Immature natural killer cell (primary cell): ENCODE measurements around the gene DVL1. TPM values are rescaled to one million over a fixed set of nuclear protein-coding genes. Genes with fewer than 3 reads are reported as not detected.

Source experiments
- DNase-seq, 3 donors: peaks; one replicate each; pipeline ENCODE4 v3.0.0; 2022; ENCODE audit warnings: mixed read lengths in 1 of 3
- H3K27ac Mint-ChIP-seq, 6 donors: one replicate each; pipeline ENCODE4 v1.8.0; 2020; ENCODE audit warnings: mixed read lengths in 6 of 6, mild to moderate bottlenecking in 5 of 6, inconsistent platforms in 4 of 6, moderate library complexity in 3 of 6
- H3K27me3 Mint-ChIP-seq, 3 donors: one replicate each; pipeline ENCODE4 v1.8.0; 2020 to 2021; ENCODE audit warnings: low read depth in 3 of 3, mild to moderate bottlenecking in 3 of 3, mixed read lengths in 3 of 3, moderate library complexity in 3 of 3, inconsistent platforms in 1 of 3
- H3K36me3 Mint-ChIP-seq, 3 donors: one replicate each; pipeline ENCODE4 v1.8.0; 2020; ENCODE audit warnings: mixed read lengths in 3 of 3, inconsistent platforms in 2 of 3, mild to moderate bottlenecking in 2 of 3
- H3K4me1 Mint-ChIP-seq, 2 donors: one replicate each; pipeline ENCODE4 v1.8.0; 2020; ENCODE audit warnings: inconsistent platforms in 2 of 2, mild to moderate bottlenecking in 2 of 2, mixed read lengths in 2 of 2, moderate library complexity in 1 of 2
- H3K4me3 Mint-ChIP-seq, 5 donors: one replicate each; pipeline ENCODE4 v1.8.0; 2020; ENCODE audit warnings: mild to moderate bottlenecking in 5 of 5, mixed read lengths in 5 of 5, inconsistent platforms in 3 of 5, moderate library complexity in 3 of 5
- H3K9me3 Mint-ChIP-seq, 6 donors: one replicate each; pipeline ENCODE4 v1.8.0; 2020; ENCODE audit warnings: mild to moderate bottlenecking in 6 of 6, mixed read lengths in 6 of 6, inconsistent platforms in 4 of 6, moderate library complexity in 3 of 6
- polyA plus RNA-seq, 3 donors: library from polyadenylated mRNA; unstranded; fragments of 300-500 nt; fragmentation: Illumina TruSeq; gene quantifications; one replicate each; pipeline ENCODE4 v1.2.3, GENCODE V29; 2021

DVL1 gene
- polyA plus RNA-seq, 3 donors from 2014 or later, result 0.78 to 1.5 (median 1.4) TPM

GRCh38 chr1:1309251-1310108 is 39.7 kb downstream of the DVL1 start:
- H3K4me1 Mint-ChIP-seq, result peaks cover 15 to 18% of the 10 kb centered on the region in 2 donors
- no peaks in the 10 kb centered on the region for H3K36me3 Mint-ChIP-seq
- DNase-seq, result no peak
- H3K9me3 Mint-ChIP-seq, result no peaks in the 10 kb centered on the region
- peaks cover 5 to 11% (median 10%) of the 10 kb centered on the region in 3 donors for H3K27me3 Mint-ChIP-seq
- peak overlapping the region; percentile 30 to 65 (median 64) for H3K4me3 Mint-ChIP-seq
- peak overlapping the region in 2 of 6 donors; percentile 35 to 55 for H3K27ac Mint-ChIP-seq

GRCh38 chr1:1308756-1309250 is 40.4 kb downstream of the DVL1 start:
- H3K4me3 Mint-ChIP-seq, result peak overlapping the region; percentile 76 to 89 (median 81)
- peaks cover 15 to 18% of the 10 kb centered on the region in 2 donors for H3K4me1 Mint-ChIP-seq
- no peaks in the 10 kb centered on the region for H3K9me3 Mint-ChIP-seq
- H3K27ac Mint-ChIP-seq, result peak overlapping the region in 5 of 6 donors; percentile 62 to 89 (median 84)
- no peak for DNase-seq
- no peaks in the 10 kb centered on the region for H3K36me3 Mint-ChIP-seq
- H3K27me3 Mint-ChIP-seq, result peaks cover 5 to 11% (median 10%) of the 10 kb centered on the region in 3 donors

DNA sequence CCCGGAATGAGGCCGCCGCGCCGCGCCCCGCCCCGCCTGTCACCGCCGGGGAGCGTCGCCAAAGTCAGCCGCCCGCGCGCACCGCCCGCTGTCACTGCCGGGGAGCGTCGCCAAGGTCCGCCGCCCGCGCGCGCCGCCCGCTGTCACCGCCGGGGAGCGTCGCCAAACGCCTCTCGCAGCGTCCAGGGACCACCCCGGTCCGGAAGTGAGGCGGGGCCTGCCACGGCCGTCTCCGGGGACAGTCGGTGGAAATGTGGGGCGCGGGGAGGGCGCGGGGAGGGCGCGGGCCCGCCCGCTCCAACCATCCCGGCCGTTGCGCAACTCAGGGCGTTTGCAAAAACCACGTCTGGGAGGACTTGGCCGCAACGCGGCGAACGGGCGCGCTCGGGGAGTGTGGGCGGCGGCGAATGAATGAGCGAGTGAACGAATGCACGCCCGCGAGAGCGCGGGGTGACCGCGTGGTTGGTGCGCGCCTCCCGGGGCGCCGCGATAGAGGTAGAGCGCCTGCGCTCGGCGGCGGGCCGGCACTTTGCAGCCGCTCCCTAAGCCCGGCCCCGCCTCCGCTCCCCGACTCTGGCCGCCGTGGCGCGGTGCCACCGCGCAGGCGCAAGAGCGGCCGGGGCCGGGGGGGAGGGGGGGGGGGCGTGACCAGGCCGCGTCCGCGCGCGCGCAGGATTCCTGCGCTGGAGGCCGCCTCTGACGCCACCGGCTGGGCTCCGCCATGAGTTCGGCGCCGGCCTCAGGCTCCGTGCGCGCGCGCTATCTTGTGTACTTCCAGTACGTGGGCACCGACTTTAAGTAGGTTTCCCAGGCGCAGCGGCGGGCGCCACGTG is 41.1 kb downstream of the DVL1 start, which contains the start of the genes ACAP3 and PUSL1:
ACAP3 (minus strand) TSS at position 8 of the 833 bp plus-strand sequence. CDS start 115 bp downstream, outside the sequence.
PUSL1 (plus strand) TSS at position 675 of the 833 bp plus-strand sequence; CDS start at position 722, 47 bp downstream.
- H3K36me3 Mint-ChIP-seq, result no peaks in the 10 kb centered on the region
- H3K4me1 Mint-ChIP-seq, result peaks cover 15 to 18% of the 10 kb centered on the region in 2 donors
- peak within 1 kb of the TSS; percentile 80 to 89 (median 82) for H3K4me3 Mint-ChIP-seq
- peaks cover 5 to 11% (median 10%) of the 10 kb centered on the region in 3 donors for H3K27me3 Mint-ChIP-seq
- H3K27ac Mint-ChIP-seq, result peak within 1 kb of the TSS; percentile 62 to 89 (median 82)
- DNase-seq, result peak; percentile 91 to 94 (median 93)
- no peaks in the 10 kb centered on the region for H3K9me3 Mint-ChIP-seq

GRCh38 chr1:1307261-1307922 is 41.8 kb downstream of the DVL1 start:
- peaks cover 5 to 11% (median 10%) of the 10 kb centered on the region in 3 donors for H3K27me3 Mint-ChIP-seq
- peaks cover 15 to 18% of the 10 kb centered on the region in 2 donors for H3K4me1 Mint-ChIP-seq
- no peak for DNase-seq
- H3K27ac Mint-ChIP-seq, result peak overlapping the region; percentile 60 to 81 (median 76)
- peak overlapping the region; percentile 78 to 88 (median 82) for H3K4me3 Mint-ChIP-seq
- no peaks in the 10 kb centered on the region for H3K36me3 Mint-ChIP-seq
- H3K9me3 Mint-ChIP-seq, result no peaks in the 10 kb centered on the region

DNA sequence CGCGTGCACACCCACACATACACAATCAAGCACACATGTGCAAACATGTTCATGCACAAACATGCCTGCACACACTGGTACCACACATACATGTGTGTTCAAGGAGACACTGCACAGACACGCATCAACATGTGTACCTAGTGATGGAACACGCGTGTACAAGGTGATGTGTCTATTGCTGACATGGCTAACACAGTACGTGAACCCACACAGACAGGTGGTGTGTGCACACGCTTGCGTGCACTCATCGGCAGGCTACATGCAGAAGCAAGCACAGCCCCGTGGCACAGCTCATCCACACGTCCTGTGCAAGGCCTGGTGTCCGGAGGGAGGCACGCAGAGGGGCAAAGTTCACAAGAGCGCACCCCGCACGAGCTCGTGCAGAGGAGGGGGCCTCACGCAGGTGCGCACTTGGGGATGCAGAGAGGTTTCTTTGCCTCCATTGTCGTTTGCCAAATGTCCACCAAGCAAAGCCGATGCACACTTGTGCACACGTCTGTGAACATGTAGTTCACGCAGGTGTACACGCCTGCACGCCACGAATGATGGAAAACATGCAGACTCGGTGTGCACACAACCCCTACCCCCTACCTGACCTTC is 42.5 kb downstream of the DVL1 start:
- Mint-ChIP-seq H3K27me3 (peaks cover 5 to 11% (median 10%) of the 10 kb centered on the region in 3 donors), H3K4me1 (peaks cover 15 to 18% of the 10 kb centered on the region in 2 donors), H3K36me3 (no peaks in the 10 kb centered on the region), H3K27ac (peak overlapping the region; percentile 60 to 81 (median 76)), H3K4me3 (peak overlapping the region; percentile 78 to 88 (median 82)), H3K9me3 (no peaks in the 10 kb centered on the region)
- no peak for DNase-seq

DNA sequence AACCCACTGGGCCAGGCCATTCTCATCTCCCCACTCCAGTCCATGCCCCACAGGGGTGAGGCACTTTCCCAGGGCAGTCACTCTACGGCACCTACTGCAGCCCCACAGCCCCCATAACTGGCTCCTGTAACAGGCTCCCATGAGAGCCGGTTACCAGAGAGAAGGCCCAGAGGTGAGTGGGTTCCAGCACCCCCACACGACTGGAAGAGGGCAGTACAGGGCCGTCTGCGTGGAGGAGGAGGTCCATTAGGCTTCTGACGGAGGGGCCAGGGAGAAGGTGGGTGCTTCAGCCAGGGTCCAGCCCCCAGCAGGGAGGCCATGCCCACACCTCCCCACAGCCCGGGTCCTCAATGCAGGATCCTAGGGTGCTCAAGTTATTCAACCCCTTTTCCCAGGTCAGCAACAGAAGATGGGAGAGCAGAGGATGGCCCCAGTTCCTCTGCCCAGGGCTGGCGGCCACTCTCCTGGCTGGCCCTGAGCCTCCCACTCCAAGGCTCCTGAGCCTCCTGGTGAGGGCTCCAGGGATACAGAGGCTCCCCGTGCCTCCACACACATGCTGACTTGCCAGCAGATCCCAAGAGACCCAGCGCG is 43.1 kb downstream of the DVL1 start:
- no peaks in the 10 kb centered on the region for H3K36me3 Mint-ChIP-seq
- H3K27me3 Mint-ChIP-seq, result peaks cover 5 to 11% (median 10%) of the 10 kb centered on the region in 3 donors
- H3K9me3 Mint-ChIP-seq, result no peaks in the 10 kb centered on the region
- H3K4me1 Mint-ChIP-seq, result peaks cover 15 to 18% of the 10 kb centered on the region in 2 donors
- peak overlapping the region; percentile 20 to 81 (median 69) for H3K27ac Mint-ChIP-seq
- DNase-seq, result no peak
- peak overlapping the region; percentile 78 to 88 (median 82) for H3K4me3 Mint-ChIP-seq

DNA sequence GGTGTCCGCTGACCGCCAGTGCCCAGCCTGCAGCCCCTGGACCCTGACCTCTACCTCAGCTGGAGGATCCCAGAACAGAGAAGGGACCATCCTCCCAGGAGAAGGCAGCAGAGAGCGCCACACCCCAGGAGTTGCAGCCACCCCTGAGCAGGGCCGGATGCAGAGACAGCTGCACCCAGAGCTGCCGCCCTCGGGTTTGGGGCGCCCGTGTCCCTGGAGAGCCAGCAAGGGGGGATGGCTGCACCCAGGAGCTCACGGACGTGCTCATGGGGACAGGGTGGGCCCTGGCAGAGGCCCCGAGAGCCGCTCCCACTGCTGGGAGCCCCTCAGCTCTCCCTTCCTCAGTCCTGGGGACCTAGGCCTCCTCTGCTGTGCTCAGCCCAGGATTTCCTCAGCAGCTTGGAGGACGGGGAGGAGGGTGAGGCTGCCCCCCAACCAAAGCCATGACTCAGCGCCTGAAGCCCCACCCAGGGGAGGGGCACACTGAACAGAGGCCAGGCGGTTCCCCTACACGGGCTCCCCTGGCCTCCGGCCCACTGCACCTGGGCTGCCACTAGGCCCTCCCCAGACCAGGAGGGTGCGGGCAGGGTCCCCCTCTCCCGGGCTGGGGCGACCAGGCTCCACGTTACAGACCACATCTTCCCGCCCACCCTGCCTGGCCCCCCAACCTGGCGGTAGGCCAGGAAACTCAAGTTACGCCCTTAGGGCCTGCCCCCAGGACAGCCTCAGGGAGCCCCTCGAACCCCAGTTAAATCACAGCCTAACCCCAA is 43.7 kb downstream of the DVL1 start:
- Mint-ChIP-seq H3K4me1 (peaks cover 15 to 18% of the 10 kb centered on the region in 2 donors), H3K4me3 (peak overlapping the region; percentile 78 to 88 (median 82)), H3K27ac (peak overlapping the region in 4 of 6 donors; percentile 60 to 81 (median 76)), H3K9me3 (no peaks in the 10 kb centered on the region), H3K36me3 (no peaks in the 10 kb centered on the region), H3K27me3 (peaks cover 5 to 12% (median 11%) of the 10 kb centered on the region in 3 donors)
- peak in 1 of 3 donors; percentile 40 for DNase-seq

- DNase-seq, result no peak
- Mint-ChIP-seq H3K4me3 (peak overlapping the region in 2 of 5 donors; percentile 13 to 41), H3K9me3 (no peaks in the 10 kb centered on the region), H3K27ac (peak overlapping the region in 1 of 6 donors; percentile 29), H3K4me1 (peaks cover 15 to 18% of the 10 kb centered on the region in 2 donors), H3K36me3 (no peaks in the 10 kb centered on the region), H3K27me3 (peaks cover 2 to 12% (median 11%) of the 10 kb centered on the region in 3 donors)
Measured at GRCh38 chr1:1304331-1305299, 44.6 kb downstream of the DVL1 start.

DNA sequence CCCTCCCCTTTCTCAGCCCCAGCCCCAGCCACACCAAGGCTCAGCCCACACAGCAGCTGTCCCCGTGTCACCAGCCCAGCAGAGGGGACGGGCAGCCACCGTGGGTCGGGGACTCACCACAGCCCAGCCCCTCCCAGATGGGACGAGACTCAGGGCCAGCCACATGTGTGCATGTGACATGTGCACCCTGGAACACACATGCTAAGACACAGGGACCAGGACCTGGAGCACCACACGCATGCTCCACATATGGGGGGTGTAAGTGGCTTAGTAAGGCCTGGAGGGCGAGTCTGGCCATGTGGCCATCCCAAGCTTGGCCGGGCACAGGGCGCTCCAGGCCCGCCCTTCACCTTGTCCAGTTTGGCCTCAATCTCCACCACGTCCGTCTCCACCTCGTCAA is 45.5 kb downstream of the DVL1 start:
- H3K4me3 Mint-ChIP-seq, result no peak overlapping the region
- no peak overlapping the region for H3K27ac Mint-ChIP-seq
- DNase-seq, result no peak
- peaks cover 15 to 18% of the 10 kb centered on the region in 2 donors for H3K4me1 Mint-ChIP-seq
- H3K9me3 Mint-ChIP-seq, result no peaks in the 10 kb centered on the region
- no peaks in the 10 kb centered on the region for H3K36me3 Mint-ChIP-seq
- peaks cover 2 to 11% (median 9%) of the 10 kb centered on the region in 3 donors for H3K27me3 Mint-ChIP-seq

- peaks cover 0 to 9% (median 7%) of the 10 kb centered on the region in 3 donors for H3K27me3 Mint-ChIP-seq
- no peak for DNase-seq
Measured at GRCh38 chr1:1302951-1303509, 46.2 kb downstream of the DVL1 start.

More at GRCh38 chr1:1302951-1303509, 46.2 kb downstream of the DVL1 start:
- no peaks in the 10 kb centered on the region for H3K36me3 Mint-ChIP-seq
- no peak overlapping the region for H3K27ac Mint-ChIP-seq
- H3K4me3 Mint-ChIP-seq, result no peak overlapping the region
- peaks cover 15 to 18% of the 10 kb centered on the region in 2 donors for H3K4me1 Mint-ChIP-seq
- H3K9me3 Mint-ChIP-seq, result no peaks in the 10 kb centered on the region
